Kidney epithelial cell (primary cell): ENCODE data around the gene SMAD7. TPM values are rescaled to one million over a fixed set of nuclear protein-coding genes. Genes with fewer than 3 reads are reported as not detected.

ENCODE experiments used
- DNase-seq: peaks from one replicate; pipeline ENCODE4 v3.0.0-alpha.2; 2010; ENCODE audit warnings: low read depth
- H3K27me3 ChIP-seq: 2 replicates; pipeline ENCODE4 v1.6.0; 2011; ENCODE audit warnings: low read length; ENCODE audit not compliant: control insufficient read depth, insufficient read depth
- H3K36me3 ChIP-seq: 2 replicates; pipeline ENCODE4 v1.5.1; 2011; ENCODE audit warnings: low read length; ENCODE audit not compliant: control insufficient read depth, insufficient read depth
- H3K4me3 ChIP-seq: 2 replicates; pipeline ENCODE4 v1.5.1; 2011; ENCODE audit warnings: low read depth, mild to moderate bottlenecking, control low read depth, low read length
- total RNA-seq: library from RNA; depleted of rRNA; stranded (reverse); fragments of >200 nt; gene quantifications from 2 replicates; pipeline ENCODE4 v1.2.3, GENCODE V29; 2015
- TF ChIP-seq, protein P1 (sequence below): IDR thresholded peaks from 2 replicates; pipeline ENCODE4 v1.5.1; 2011; ENCODE audit warnings: mild to moderate bottlenecking, moderate library complexity, low read length, control low read depth, inconsistent platforms; ENCODE audit not compliant: insufficient read depth, poor library complexity, severe bottlenecking

The SMAD7 gene
- total RNA-seq, 1 donor from 2014 or later: 54.3 TPM

- Histone ChIP-seq H3K36me3 (no peaks in the 10 kb centered on the region), H3K4me3 (no peak overlapping the region), H3K27me3 (no peaks in the 10 kb centered on the region)
- no peak for DNase-seq
- TF ChIP-seq, protein P1, sequence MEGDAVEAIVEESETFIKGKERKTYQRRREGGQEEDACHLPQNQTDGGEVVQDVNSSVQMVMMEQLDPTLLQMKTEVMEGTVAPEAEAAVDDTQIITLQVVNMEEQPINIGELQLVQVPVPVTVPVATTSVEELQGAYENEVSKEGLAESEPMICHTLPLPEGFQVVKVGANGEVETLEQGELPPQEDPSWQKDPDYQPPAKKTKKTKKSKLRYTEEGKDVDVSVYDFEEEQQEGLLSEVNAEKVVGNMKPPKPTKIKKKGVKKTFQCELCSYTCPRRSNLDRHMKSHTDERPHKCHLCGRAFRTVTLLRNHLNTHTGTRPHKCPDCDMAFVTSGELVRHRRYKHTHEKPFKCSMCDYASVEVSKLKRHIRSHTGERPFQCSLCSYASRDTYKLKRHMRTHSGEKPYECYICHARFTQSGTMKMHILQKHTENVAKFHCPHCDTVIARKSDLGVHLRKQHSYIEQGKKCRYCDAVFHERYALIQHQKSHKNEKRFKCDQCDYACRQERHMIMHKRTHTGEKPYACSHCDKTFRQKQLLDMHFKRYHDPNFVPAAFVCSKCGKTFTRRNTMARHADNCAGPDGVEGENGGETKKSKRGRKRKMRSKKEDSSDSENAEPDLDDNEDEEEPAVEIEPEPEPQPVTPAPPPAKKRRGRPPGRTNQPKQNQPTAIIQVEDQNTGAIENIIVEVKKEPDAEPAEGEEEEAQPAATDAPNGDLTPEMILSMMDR: peak; percentile 33
Measured at GRCh38 chr18:48913201-48913600, 37.6 kb downstream of the SMAD7 start.

DNA sequence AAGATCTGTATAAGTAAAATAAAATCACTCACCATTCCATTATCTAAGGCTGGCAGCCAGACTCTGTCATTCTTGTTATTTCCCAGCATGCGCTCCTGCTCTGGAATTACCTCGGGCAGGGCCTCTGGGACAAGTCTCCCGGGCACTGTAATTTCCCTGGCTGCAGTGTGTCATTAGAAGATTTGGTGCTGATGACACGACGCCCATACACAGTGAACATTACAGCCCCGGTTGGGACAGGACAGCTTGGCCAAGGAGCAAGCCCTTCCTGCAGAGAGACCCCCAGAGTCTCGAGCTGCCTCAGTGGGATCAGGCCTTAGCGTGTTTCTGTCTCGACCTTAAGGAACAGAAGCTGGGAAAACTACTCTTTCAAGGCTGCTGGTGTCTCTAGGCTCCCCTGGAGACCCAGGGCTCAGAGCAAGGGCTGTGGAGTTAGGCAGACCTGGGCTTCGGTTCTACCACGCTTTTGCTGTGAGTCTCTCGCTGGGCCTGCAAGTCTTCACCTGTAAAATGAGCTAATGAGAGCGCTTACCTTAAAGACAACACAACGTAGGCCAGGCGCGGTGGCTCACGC, 39.7 kb downstream of the SMAD7 start:
- TF ChIP-seq, protein P1: no peak
- Histone ChIP-seq H3K36me3 (no peaks in the 10 kb centered on the region), H3K27me3 (no peaks in the 10 kb centered on the region), H3K4me3 (no peak overlapping the region)
- DNase-seq: no peak

DNA sequence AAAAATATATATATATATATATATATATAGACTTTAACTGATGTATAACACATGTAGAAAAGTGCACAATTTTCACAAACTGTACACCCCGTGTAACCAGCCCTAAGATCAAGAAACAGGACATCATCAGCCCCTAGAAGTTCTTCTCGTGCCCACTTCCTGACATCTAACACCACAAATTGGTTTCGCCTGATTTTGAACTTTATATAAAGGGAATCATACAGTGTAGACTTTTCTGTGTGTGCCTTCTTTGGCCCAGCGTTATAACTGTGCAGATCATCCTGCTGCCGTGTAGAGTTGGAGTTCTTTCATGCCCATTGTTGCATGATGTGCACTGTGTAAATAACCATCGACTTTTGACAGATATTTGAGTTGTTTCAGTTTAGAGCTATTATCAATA, 41.0 kb downstream of the SMAD7 start:
- Histone ChIP-seq H3K27me3 (no peaks in the 10 kb centered on the region), H3K36me3 (no peaks in the 10 kb centered on the region), H3K4me3 (no peak overlapping the region)
- no peak for DNase-seq
- TF ChIP-seq, protein P1: no peak

DNA sequence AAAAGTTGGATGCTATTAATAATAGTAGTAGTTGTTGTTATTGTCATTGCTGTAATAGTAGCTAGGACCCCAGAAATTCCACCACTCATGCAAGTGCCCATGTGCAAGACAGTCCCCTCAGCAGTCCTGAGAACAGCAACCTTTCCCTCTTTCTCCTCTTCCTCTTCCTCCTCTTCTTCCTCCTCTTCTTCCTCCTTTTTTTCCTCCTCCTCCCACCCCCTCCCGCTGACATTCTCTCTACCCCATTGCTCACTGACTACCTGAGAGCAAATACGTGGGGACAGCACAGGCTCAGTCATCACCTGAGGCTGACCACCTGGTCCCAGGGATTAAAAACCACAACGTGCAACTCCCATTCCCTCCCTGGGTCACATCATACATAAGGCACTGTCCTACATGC, 41.8 kb downstream of the SMAD7 start:
- no peaks in the 10 kb centered on the region for H3K27me3 ChIP-seq
- H3K36me3 ChIP-seq: no peaks in the 10 kb centered on the region
- no peak for DNase-seq
- TF ChIP-seq, protein P1: no peak
- H3K4me3 ChIP-seq: no peak overlapping the region

DNA sequence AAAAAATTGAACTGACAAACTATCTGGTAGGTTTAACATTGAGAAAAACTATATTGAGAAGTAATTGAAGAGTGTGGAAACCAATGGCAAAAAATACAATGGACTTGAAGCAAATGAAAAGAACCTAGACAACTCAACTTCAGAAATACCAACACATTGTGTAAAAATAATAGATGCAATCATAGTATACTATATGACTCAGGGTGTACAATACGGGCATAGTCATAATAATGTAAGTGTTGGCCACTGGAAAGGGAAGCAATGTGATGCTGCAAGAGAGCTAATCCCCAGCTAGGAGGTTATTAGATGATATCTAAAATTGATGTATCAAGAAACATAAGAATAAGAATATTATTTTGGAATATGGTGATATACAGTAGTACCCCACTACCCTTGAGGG, 45.3 kb downstream of the SMAD7 start:
- no peak overlapping the region for H3K4me3 ChIP-seq
- no peak for DNase-seq
- TF ChIP-seq, protein P1: no peak
- H3K27me3 ChIP-seq: no peaks in the 10 kb centered on the region
- H3K36me3 ChIP-seq: no peaks in the 10 kb centered on the region

DNA sequence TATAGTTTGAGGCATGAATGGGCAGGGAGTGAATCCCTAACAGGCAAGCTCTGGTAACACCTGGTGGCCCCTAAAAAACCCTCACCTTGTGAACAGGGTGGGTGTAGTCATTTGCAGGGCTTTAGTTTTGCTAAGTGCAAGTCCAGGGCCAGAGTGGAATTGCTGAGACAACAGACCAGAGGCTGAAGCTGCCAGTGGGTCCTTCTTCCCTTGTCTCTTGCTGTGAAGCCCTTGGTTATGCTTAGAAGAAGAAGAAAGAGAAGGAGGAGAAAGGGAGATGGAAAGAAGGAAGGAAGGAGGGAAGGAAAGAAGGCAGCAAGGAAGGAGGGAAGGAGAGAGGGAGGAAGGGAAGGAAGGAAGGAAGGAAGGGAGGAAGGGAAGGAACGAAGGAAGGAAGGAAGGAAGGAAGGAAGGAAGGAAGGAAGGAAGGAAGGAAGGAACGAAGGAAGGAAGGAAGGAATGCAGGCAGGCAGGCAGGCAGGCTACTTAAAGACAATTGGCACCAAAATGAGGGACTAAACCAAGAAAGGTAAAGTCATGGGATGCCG, 45.8 kb downstream of the SMAD7 start:
- TF ChIP-seq, protein P1: no peak
- no peak for DNase-seq
- Histone ChIP-seq H3K27me3 (no peaks in the 10 kb centered on the region), H3K4me3 (no peak overlapping the region), H3K36me3 (no peaks in the 10 kb centered on the region)
